Upper lobe of right lung (tissue), 1 donor: Measurements from ENCODE around the gene DPP8. TPM values are rescaled to one million over a fixed set of nuclear protein-coding genes. Genes with fewer than 3 reads are reported as not detected.
"Not testable (repeated sequence)": the region's sequence is repeated elsewhere in the genome, so short reads cannot be mapped to it uniquely, and the experiment has no call there.

Source experiments
- ATAC-seq: fragments of 200-7000 bp; cut with Tn5 transposase; one replicate; pipeline ENCODE4 v1.9.1; 2020; ENCODE audit warnings: mild to moderate bottlenecking, moderate library complexity
- DNase-seq: peaks from one replicate; pipeline ENCODE4 v3.0.0-alpha.2; 2020
- H3K27ac ChIP-seq: fragments of 200-600 bp; one replicate; pipeline ENCODE4 v1.8.0; 2022
- H3K27me3 ChIP-seq: fragments of 200-600 bp; one replicate; pipeline ENCODE4 v1.8.0; 2022; ENCODE audit warnings: mild to moderate bottlenecking
- H3K36me3 ChIP-seq: fragments of 200-600 bp; one replicate; pipeline ENCODE4 v1.8.0; 2022
- H3K4me1 ChIP-seq: fragments of 200-600 bp; one replicate; pipeline ENCODE4 v1.8.0; 2022
- H3K4me3 ChIP-seq: fragments of 200-600 bp; one replicate; pipeline ENCODE4 v1.8.0; 2022; ENCODE audit warnings: mild to moderate bottlenecking
- H3K9me3 ChIP-seq: fragments of 200-600 bp; one replicate; pipeline ENCODE4 v1.8.0; 2022
- CTCF ChIP-seq: fragments of 200-600 bp; IDR thresholded peaks from one replicate; pipeline ENCODE4 v1.8.0; 2022; ENCODE audit warnings: antibody characterized with exemption
- intact Hi-C: fragments of 100-400 bp; cut with DNase I; formaldehyde crosslinking; loops from one replicate; pipeline ENCODE4 v1.11.0; 2022
- total RNA-seq: library from RNA; stranded (reverse); fragmentation: NEBNext Ultra II Directional; extraction: Animal tissue kit (Norgen Biotek cat#: 25700); gene quantifications from one replicate; pipeline ENCODE4 v1.2.1, GENCODE V29; 2021
- donor health status: DM: no; HTN: yes; CAD: no; lungs with severe emphysema.

Gene DPP8
- total RNA-seq, 1 donor from 2014 or later = 28.2 TPM

- no peak overlapping the region for H3K4me3 ChIP-seq
- TF ChIP-seq CTCF = no peak
- H3K27ac ChIP-seq = no peak overlapping the region
- intact Hi-C loops = no loop called here
- H3K4me1 ChIP-seq = peaks cover 12% of the 10 kb centered on the region
- peaks cover 29% of the 10 kb centered on the region for H3K27me3 ChIP-seq
- ATAC-seq = peak; percentile 3
- H3K36me3 ChIP-seq = no peaks in the 10 kb centered on the region
- DNase-seq = no peak
- H3K9me3 ChIP-seq = no peaks in the 10 kb centered on the region
These were observed 117.5 kb downstream of the DPP8 start for GRCh38 chr15:65399997-65400396.

GRCh38 chr15:65399001-65399706 is 118.3 kb downstream of the DPP8 start:
- Histone ChIP-seq H3K27ac (no peak overlapping the region), H3K9me3 (no peaks in the 10 kb centered on the region), H3K4me3 (no peak overlapping the region), H3K36me3 (no peaks in the 10 kb centered on the region), H3K4me1 (peaks cover 12% of the 10 kb centered on the region), H3K27me3 (peaks cover 37% of the 10 kb centered on the region)
- ATAC-seq (no peak), DNase-seq (no peak)
- TF ChIP-seq CTCF = no peak
- intact Hi-C loops = no loop called here

- H3K9me3 ChIP-seq, ATAC-seq, H3K36me3 ChIP-seq, DNase-seq, H3K27ac ChIP-seq, H3K4me3 ChIP-seq, intact Hi-C loops: not testable (repeated sequence)
- peaks cover 12% of the 10 kb centered on the region for H3K4me1 ChIP-seq
- peaks cover 40% of the 10 kb centered on the region for H3K27me3 ChIP-seq
These were observed 119.0 kb downstream of the DPP8 start for GRCh38 chr15:65398486-65398885.

- no peaks in the 10 kb centered on the region for H3K9me3 ChIP-seq
- ATAC-seq (no peak), DNase-seq (no peak)
- H3K27ac ChIP-seq = no peak overlapping the region
- H3K4me1 ChIP-seq = peaks cover 12% of the 10 kb centered on the region
- TF ChIP-seq CTCF = no peak
- intact Hi-C loops = no loop called here
- peaks cover 44% of the 10 kb centered on the region for H3K27me3 ChIP-seq
- no peaks in the 10 kb centered on the region for H3K36me3 ChIP-seq
- no peak overlapping the region for H3K4me3 ChIP-seq
These were observed 120.5 kb downstream of the DPP8 start for GRCh38 chr15:65396965-65397317.

- H3K27ac ChIP-seq = no peak overlapping the region
- no peaks in the 10 kb centered on the region for H3K9me3 ChIP-seq
- peaks cover 6% of the 10 kb centered on the region for H3K4me1 ChIP-seq
- intact Hi-C loops = no loop called here
- TF ChIP-seq CTCF = no peak
- DNase-seq (no peak), ATAC-seq (no peak)
- no peaks in the 10 kb centered on the region for H3K36me3 ChIP-seq
- peaks cover 44% of the 10 kb centered on the region for H3K27me3 ChIP-seq
- H3K4me3 ChIP-seq = no peak overlapping the region
These were observed 121.1 kb downstream of the DPP8 start for GRCh38 chr15:65396283-65396964.

GRCh38 chr15:65395567-65396202 is 121.8 kb downstream of the DPP8 start:
- Histone ChIP-seq H3K36me3 (no peaks in the 10 kb centered on the region), H3K9me3 (no peaks in the 10 kb centered on the region), H3K27ac (no peak overlapping the region), H3K27me3 (peaks cover 44% of the 10 kb centered on the region), H3K4me1 (no peaks in the 10 kb centered on the region), H3K4me3 (no peak overlapping the region)
- intact Hi-C loops = no loop called here
- no peak for ATAC-seq
- TF ChIP-seq CTCF = no peak
- no peak for DNase-seq
